Natural killer cell (primary cell): ENCODE data around the gene SAMD4A. TPM values are rescaled to one million over a fixed set of nuclear protein-coding genes. Genes with fewer than 3 reads are reported as not detected.

Experiments
- ATAC-seq, 3 donors: fragments of 150-1000 bp in 2 of 3; fragments of 200-7000 bp in 1 of 3; cut with Tn5 transposase; 1 replicate in 1 of 3; 2 replicates in 2 of 3; pipeline ENCODE4 v1.10.0; 2021; ENCODE audit warnings: mild to moderate bottlenecking in 2 of 3, moderate library complexity in 2 of 3
- DNase-seq, 2 donors: peaks; one replicate each; pipeline versions ENCODE4 v3.0.0 to v3.0.0-alpha.2; 2013 to 2021; ENCODE audit warnings: mixed read lengths in 1 of 2
- H3K27ac ChIP-seq: one replicate; pipeline ENCODE4 v1.5.1; 2013; ENCODE audit warnings: mild to moderate bottlenecking, low read length
- H3K27me3 ChIP-seq: one replicate; pipeline ENCODE4 v1.6.1; 2013; ENCODE audit warnings: low read length; ENCODE audit not compliant: control insufficient read depth, insufficient read depth
- H3K36me3 ChIP-seq: one replicate; pipeline ENCODE4 v1.6.1; 2013; ENCODE audit warnings: low read length; ENCODE audit not compliant: control insufficient read depth, insufficient read depth
- H3K4me1 ChIP-seq: one replicate; pipeline ENCODE4 v1.6.1; 2013; ENCODE audit warnings: low read length; ENCODE audit not compliant: control insufficient read depth, insufficient read depth
- H3K4me3 ChIP-seq: one replicate; pipeline ENCODE4 v1.5.1; 2013; ENCODE audit warnings: low read length
- H3K9me3 ChIP-seq: one replicate; pipeline ENCODE4 v1.6.1; 2013; ENCODE audit warnings: low read length; ENCODE audit not compliant: control insufficient read depth, insufficient read depth
- H3K27ac Mint-ChIP-seq, 2 donors: one replicate each; pipeline ENCODE4 v1.8.0; 2022; ENCODE audit warnings: mild to moderate bottlenecking in 2 of 2, mixed read lengths in 2 of 2, moderate library complexity in 1 of 2
- H3K27me3 Mint-ChIP-seq, 2 donors: one replicate each; pipeline ENCODE4 v1.8.0; 2022; ENCODE audit warnings: low read depth in 2 of 2, mixed read lengths in 2 of 2
- H3K36me3 Mint-ChIP-seq: one replicate; pipeline ENCODE4 v1.8.0; 2022; ENCODE audit warnings: mixed read lengths
- H3K4me1 Mint-ChIP-seq, 2 donors: one replicate each; pipeline ENCODE4 v1.8.0; 2022; ENCODE audit warnings: mixed read lengths in 2 of 2
- H3K4me3 Mint-ChIP-seq: one replicate; pipeline ENCODE4 v1.8.0; 2022; ENCODE audit warnings: mild to moderate bottlenecking, moderate library complexity, mixed read lengths
- H3K9me3 Mint-ChIP-seq, 2 donors: one replicate each; pipeline ENCODE4 v1.8.0; 2022; ENCODE audit warnings: mixed read lengths in 2 of 2
- CTCF ChIP-seq: fragments of 200-600 bp; IDR thresholded peaks from one replicate; pipeline ENCODE4 v1.8.0; 2022; ENCODE audit warnings: antibody characterized with exemption
- WGBS: methylation state at CpG from one replicate; pipeline ENCODE4 v1.1.7; 2013; ENCODE audit warnings: missing lambda C conversion rate; ENCODE audit not compliant: insufficient coverage; 5-methylcytosine and 5-hydroxymethylcytosine counted together
- intact Hi-C: fragments of 100-400 bp; cut with micrococcal nuclease; formaldehyde crosslinking; loops from one replicate; pipeline ENCODE4 v1.14.2; 2022
- total RNA-seq, 4 donors: library from RNA; stranded (reverse); fragments of 120-200 nt in 1 of 4; gene quantifications; one replicate each; pipeline versions ENCODE4 v1.2.3 to v1.2.4, GENCODE V29; 2013 to 2022

Gene SAMD4A
- total RNA-seq, 3 donors from 2014 or later (not counting 1 experiment from before 2014, with no cell fraction given), result 0.70 to 1.6 (median 1.4) TPM

GRCh38 chr14:54758041-54758440 lies 191.1 kb downstream of the SAMD4A start:
- ATAC-seq (no peak), DNase-seq (no peak)
- Mint-ChIP-seq H3K27me3 (peaks cover 18 to 35% of the 10 kb centered on the region in 2 donors), H3K27ac (no peak overlapping the region), H3K9me3 (no peaks in the 10 kb centered on the region), H3K4me3 (no peak overlapping the region), H3K36me3 (no peaks in the 10 kb centered on the region), H3K4me1 (no peaks in the 10 kb centered on the region)
- Histone ChIP-seq H3K36me3 (no peaks in the 10 kb centered on the region), H3K27ac (no peak overlapping the region), H3K4me1 (peaks cover 10% of the 10 kb centered on the region), H3K4me3 (no peak overlapping the region), H3K27me3 (no peaks in the 10 kb centered on the region), H3K9me3 (no peaks in the 10 kb centered on the region)
- no peak for TF ChIP-seq CTCF
- intact Hi-C loops, result no loop called here
- WGBS, result 85% methylated on average over 9 of the region's 9 CpGs

- no peaks in the 10 kb centered on the region for H3K27me3 ChIP-seq
- Mint-ChIP-seq H3K27ac (no peak overlapping the region), H3K36me3 (no peaks in the 10 kb centered on the region), H3K4me1 (no peaks in the 10 kb centered on the region), H3K9me3 (no peaks in the 10 kb centered on the region), H3K4me3 (no peak overlapping the region), H3K27me3 (peaks cover 14 to 31% of the 10 kb centered on the region in 2 donors)
- DNase-seq (no peak), ATAC-seq (no peak)
- no peaks in the 10 kb centered on the region for H3K9me3 ChIP-seq
- no peak for TF ChIP-seq CTCF
- WGBS, result 94% methylated on average over 32 of the region's 33 CpGs
- no peaks in the 10 kb centered on the region for H3K36me3 ChIP-seq
- intact Hi-C loops, result no loop called here
- H3K4me3 ChIP-seq, result no peak overlapping the region
- peaks cover 10% of the 10 kb centered on the region for H3K4me1 ChIP-seq
- H3K27ac ChIP-seq, result no peak overlapping the region
Observed at GRCh38 chr14:54759982-54760585, 193.2 kb downstream of the SAMD4A start.

- TF ChIP-seq CTCF, result no peak
- no peaks in the 10 kb centered on the region for H3K9me3 Mint-ChIP-seq
Observed at GRCh38 chr14:54760866-54761575, 194.1 kb downstream of the SAMD4A start.

More at GRCh38 chr14:54760866-54761575, 194.1 kb downstream of the SAMD4A start:
- DNase-seq, result no peak
- Histone ChIP-seq H3K4me1 (peaks cover 10% of the 10 kb centered on the region), H3K4me3 (no peak overlapping the region), H3K27me3 (no peaks in the 10 kb centered on the region), H3K36me3 (no peaks in the 10 kb centered on the region), H3K27ac (no peak overlapping the region), H3K9me3 (no peaks in the 10 kb centered on the region)
- H3K27ac Mint-ChIP-seq, result no peak overlapping the region
- no peak for ATAC-seq
- H3K4me3 Mint-ChIP-seq, result no peak overlapping the region
- no peaks in the 10 kb centered on the region for H3K4me1 Mint-ChIP-seq
- H3K27me3 Mint-ChIP-seq, result peaks cover 17 to 31% of the 10 kb centered on the region in 2 donors
- WGBS, result 89% methylated on average over 11 of the region's 11 CpGs
- no peaks in the 10 kb centered on the region for H3K36me3 Mint-ChIP-seq
- intact Hi-C loops, result no loop called here
